Loucy (cell line): Measurements from ENCODE around the gene TENM3.

Experiments
- EZH2phosphoT487 ChIP-seq: fragments of 200-600 bp; IDR thresholded peaks from 2 replicates; pipeline ENCODE4 v1.6.1; 2018; ENCODE audit warnings: antibody characterized with exemption, mild to moderate bottlenecking, moderate library complexity, borderline replicate concordance
- TF ChIP-seq, protein P1 (sequence below): fragments of 200-600 bp; sonication (generic); conservative IDR thresholded peaks from 2 replicates; pipeline ENCODE4 v1.5.1; 2014; ENCODE audit warnings: mild to moderate bottlenecking, antibody characterized with exemption, low read length

DNA sequence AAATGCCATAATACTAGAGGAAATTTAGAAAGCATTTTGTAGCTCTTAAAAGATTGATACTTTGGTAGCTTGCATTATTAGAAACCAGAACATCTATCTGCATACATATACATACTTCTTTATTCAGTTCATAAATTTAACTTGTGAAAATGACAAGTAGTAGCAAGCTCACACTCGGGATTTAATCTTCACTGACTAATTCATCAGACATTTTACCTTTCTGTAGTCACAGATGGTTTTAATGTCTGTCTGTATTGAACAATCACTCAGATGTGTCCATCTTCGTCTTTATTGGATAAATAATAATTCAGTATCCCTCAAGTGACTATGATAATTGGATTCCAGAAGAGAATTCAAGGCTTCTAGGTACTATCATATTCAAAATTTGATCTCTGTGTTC lies 232.3 kb downstream of the TENM3 start:
- TF ChIP-seq, protein P1, sequence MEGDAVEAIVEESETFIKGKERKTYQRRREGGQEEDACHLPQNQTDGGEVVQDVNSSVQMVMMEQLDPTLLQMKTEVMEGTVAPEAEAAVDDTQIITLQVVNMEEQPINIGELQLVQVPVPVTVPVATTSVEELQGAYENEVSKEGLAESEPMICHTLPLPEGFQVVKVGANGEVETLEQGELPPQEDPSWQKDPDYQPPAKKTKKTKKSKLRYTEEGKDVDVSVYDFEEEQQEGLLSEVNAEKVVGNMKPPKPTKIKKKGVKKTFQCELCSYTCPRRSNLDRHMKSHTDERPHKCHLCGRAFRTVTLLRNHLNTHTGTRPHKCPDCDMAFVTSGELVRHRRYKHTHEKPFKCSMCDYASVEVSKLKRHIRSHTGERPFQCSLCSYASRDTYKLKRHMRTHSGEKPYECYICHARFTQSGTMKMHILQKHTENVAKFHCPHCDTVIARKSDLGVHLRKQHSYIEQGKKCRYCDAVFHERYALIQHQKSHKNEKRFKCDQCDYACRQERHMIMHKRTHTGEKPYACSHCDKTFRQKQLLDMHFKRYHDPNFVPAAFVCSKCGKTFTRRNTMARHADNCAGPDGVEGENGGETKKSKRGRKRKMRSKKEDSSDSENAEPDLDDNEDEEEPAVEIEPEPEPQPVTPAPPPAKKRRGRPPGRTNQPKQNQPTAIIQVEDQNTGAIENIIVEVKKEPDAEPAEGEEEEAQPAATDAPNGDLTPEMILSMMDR: no peak
- no peak for TF ChIP-seq EZH2phosphoT487
